T follicular helper cell (primary cell): ENCODE data around the gene CFAP58.

ENCODE experiments used
- DNase-seq: peaks from one replicate; pipeline ENCODE4 v3.0.0-alpha.2; 2020; ENCODE audit warnings: low read depth

Gene CFAP58

DNA sequence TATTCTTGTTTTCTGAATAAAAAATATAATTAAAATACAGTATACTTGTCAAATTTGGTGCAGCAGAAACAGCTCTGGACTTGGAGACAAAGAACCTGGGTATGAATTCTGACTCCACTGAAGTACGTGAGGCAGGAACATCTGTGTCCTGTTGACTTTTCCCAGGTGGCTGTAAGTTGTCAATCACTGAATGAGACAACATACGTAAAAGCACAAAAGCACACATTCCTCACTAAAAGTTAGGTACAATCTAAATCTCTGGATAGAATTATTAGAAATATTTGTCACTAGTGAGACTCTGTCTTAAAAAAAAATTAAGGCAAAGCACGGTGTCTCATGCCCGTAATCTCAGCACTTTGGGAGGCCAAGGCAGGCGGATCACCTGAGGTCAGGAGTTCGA, 18.1 kb downstream of the CFAP58 start:
- DNase-seq = no peak

DNA sequence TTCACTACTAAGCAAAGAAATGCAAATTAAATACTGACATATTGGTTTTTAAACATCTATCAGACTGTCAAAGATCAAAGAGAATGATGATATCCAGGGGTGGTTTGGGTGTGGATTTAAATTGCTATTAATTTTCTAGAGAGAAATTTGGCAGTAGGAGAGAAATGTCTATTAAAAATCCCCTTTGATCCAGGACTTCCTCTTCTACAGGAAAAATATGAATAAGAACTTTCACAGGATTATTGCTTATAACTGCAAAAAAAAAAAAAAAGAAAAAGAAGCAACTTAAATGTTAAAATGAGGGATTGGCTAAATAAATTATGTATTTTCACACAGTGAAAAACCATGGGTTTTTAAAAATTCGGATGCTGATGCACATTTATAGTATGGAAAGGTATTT, 21.0 kb downstream of the CFAP58 start:
- no peak for DNase-seq

DNA sequence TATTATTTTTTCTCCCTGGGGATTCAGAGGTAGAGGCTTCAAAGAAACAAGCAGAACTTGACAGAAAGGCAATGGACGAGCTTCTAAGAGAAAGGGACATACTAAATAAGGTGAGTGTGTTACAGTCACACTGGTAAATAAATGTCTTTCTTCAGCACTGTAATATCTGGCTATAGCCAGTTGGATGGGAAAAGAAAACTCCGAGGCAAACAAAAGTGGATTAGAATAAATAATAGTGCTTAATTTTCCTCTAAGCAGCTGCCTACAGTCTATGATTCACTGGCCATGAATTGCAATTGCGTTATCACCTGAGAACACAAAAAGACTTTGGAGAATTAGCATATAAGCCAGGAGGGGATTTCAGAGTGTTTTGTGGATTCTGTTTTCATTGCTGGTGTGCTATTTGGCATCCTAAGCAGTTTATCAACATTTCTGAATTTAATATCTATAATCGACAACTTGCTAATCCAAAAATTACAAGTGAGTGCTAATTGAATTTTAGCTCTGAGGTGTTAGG, 23.2 kb downstream of the CFAP58 start:
- DNase-seq = no peak

DNA sequence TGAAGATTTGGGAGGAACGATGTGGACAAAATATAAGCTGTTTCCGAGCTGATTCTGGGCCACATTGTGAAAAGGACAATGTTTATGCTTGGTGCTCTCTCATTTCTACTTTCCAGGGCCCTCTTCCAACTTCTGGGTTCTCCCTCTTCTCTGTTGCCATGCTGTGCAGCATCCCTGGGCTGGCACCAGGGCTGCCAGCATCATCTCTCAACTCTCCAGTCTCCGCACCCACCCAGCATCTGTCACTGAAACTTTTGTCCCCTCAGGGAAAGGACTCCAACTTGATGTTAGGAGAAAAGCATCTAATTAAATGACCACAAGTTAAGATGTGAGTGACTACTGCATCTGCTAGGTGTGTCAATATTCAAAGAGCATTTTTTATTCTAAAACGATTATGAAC, 26.7 kb downstream of the CFAP58 start:
- no peak for DNase-seq

DNA sequence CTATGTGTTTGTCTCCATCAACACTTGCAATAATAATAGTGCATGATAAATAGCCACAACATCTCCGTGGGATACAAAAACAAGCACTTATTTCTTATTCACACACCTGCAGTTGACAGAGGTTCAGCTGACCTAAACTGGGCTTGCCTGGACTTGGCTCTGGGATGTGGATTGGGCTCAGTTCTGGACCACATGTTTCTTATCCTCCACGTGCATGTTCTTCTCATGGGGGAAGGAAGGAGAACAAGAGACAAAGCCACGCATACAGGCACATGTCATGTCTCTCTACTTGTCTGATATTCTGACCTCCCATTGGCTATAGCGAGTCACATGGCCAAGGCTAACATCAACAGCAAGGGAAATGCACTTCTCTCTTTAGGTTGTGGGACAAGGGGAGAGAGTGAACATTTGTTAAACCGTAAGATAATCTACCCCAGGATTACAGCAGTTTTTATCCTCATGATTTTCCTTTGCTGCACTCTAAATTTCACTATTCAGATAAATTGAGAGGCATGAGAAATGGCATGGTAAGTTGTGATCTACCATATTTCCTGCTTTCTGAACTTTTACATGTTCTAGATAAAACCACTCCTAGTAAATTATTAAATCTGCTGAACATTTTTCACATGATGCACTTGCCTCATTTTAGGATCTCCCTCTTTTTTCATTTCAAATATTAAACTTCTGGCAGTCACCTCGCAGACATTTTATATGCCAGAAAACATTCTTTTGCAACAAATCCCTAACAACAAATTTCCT, 33.7 kb downstream of the CFAP58 start:
- no peak for DNase-seq

DNA sequence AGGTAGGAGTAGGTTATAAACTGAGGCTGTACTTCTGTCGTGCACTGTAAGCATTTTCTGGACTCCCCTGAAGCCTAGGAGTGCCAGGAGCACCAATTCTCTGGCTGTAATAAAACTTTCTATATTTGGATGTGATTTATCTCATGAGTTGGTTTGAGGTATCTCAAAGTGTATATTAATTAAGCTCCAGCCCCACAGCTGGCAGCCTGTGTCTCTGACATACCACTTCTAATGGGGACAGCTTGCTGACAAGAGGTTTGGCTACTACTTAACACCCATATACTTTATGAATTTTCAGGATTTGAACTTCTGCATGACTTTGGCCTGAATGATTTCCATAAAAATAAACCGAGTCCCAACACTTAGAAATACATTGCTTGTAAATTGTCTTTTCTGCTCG, 35.2 kb downstream of the CFAP58 start:
- DNase-seq = no peak

DNA sequence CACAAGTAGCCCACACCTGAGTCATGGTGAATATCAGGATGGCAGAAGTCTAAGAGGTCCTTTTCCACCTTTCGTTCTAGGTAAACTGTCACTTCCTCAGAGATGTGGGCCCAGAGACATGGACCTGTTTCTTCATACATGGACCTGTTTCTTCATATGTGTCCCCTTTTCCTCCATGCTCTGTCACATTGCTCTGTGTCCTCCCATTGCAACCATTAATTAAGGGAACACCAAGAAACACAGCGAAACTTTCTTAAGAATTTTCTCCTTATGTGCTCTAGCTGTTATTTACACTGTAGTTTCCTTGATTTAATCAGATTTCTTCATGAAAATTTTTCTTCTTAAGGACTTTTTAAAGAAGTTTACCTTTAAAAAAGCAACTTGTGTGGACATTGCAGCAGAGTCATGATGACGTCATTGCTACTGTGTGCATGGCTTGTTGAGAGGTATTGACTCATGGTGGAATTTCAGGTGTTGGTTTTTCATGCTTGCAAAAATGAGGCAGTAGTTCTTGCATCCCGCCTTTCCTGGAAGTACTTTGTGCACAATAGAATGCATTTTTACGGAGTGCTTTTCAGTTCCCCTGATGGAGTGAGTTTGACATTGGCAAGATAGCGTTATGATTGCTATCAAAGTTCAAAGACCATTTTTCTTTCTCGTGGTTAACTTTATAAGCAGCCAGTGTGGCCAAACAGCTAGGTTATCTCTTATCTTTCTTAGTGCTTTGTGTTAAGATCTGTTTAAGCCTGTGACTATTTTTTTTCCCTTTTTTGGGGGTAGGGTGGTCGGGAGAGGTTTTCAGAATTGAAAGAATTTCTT, 37.7 kb downstream of the CFAP58 start:
- no peak for DNase-seq

DNA sequence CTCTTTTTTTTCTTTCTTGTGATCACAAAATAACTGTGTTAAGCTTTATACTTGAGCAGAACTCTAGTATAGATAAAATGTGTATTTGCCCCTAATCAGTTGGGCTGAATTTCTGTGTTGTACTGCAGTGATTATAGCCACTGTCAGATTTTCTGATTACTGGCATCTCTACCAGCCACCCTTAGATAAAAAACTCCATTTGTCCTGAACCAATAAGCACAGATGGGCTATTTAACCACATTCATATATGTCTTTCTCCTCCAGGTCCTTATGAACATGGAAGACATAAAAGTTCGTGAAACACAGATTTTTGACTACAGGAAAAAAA, 38.3 kb downstream of the CFAP58 start:
- no peak for DNase-seq

DNA sequence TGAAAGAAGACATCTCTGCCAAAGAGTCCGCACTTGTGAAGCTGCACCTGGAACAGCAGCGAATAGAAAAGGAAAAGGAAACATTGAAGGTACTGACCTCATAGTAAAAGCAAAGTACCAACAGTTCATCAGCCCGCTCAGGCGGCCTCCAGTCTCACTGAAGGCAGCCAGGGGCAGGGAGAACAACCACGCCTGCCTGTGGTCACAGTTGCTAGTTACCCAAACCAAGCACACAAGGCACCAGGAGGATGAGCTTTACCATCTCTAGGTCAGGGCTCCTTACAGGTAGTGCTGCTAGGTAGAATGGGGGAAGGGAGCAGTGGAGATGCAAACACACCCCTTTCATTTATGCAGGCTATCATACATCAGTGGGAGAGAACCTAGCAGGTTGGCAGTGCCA, 39.8 kb downstream of the CFAP58 start:
- DNase-seq = no peak

DNA sequence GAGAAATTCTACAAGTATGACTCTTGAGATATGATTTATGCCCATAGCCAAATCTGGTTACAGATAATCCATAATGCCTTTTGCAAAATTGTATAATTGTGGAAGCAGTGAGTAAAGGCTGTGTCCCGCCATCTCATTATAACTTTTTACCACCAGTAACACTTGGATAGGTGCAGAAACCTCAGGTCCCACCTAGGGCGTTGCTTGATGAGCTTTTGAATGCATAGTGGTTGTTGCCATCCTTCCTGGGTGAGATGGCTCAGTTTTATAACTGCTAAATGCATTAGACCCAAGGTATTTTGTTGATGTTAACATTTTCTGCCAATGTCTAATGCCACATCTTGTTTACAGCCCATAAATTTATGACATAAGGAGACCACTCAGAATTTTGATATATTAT, 42.9 kb downstream of the CFAP58 start:
- no peak for DNase-seq

DNA sequence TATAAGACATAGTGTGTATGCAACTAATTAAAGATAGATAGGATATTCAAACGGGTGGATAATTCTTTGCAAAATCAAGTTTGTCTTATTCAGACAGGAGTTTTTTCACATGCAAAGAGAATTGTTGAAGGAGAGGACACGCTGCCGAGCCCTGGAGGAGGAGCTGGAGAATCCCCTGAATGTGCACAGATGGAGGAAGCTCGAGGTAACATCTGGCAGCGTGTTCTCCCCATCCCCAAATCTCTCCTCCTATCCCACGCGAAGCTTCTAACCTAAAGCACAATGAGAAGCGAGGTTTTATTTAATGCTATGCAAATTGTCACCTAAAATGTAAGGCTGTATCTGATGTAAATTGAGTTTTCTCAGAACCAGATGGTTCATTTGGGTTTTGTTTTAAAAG, 50.0 kb downstream of the CFAP58 start:
- DNase-seq = no peak

DNA sequence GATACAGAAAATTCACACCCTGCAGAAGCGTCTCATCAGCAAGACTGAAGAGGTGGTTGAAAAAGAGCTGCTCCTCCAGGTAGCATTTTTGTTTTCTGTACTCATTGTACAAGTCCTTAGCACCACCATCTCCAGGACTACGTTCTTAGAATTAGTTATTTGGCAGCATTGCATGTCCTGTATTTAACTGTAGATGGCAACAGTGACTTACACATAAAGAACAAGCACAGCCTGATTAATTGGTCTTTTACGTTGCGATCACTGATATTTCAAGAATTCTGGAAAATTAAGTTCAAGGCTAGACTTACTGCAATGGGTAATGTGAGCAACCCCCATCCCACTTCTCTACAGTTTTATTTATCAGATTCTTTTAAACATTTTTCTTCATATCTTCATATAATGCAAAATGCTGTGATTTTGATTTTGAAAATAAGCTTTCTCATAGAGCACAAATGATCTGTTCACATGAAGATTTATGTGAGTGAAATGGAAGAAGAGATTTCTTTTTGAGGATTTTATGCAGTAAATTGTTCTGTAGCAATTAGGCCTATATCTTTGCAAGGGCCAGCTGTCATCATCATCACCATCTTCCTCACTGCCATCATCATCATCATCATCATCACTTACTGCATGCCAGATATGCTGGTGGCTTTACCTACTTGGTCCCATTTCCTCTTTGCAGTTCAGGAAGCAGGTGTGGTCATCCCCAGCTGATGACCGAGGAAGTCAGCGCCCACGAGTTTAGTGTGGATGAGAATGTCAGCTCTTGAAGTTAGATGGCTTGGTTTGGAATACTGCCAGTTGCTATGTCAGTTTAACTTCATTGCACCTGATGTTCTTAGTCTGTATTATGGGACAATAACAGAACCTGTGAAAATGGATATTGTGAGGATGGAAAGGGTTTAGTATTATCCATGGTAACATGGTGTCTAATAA, 53.4 kb downstream of the CFAP58 start:
- no peak for DNase-seq

DNA sequence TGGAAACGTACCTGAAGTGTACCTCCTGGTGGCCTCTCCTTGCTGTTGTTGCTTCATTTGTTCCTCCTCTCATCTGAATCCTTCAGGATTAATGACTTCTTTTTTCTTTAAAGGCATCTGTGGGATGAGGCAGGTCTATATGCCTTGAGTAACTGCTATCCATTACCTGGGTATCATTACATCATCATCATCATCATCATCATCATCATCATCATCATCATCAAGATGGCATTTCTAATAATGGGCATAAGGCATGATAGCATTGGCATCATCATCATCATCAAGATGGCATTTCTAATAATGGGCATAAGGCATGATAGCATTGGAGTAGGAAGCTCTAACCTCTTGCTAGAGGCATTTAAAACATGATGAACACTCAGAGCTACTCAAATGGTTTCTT, 59.9 kb downstream of the CFAP58 start:
- DNase-seq = no peak

DNA sequence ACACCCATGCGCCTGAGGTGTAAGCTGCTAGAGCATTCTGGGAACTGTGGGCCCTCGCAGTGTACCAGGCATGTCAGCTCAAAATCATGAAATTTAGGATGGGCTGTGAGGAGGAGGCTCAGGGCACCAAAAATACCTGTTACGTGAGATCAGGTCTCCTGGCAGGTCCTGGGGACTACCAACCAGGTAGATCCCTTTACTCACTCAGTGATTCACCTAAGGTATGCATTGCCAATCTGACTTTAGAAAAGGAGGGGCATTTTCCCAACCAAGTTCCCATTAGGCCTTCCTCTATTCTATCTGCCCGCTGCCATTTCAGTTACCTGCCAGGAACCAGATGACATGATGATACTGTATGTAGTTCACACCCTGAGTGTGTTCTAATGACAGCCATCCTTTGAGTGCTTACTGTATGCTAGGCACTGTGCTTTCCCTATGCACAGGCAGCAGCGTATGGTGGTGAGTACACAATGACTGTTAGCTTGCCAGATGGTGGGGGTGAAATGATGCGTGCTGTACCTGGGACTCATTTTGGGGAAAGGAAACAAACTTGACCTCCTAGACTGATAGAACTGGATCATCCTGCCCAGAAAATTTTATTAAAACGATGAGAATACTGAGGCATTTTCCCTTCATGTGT, 62.0 kb downstream of the CFAP58 start:
- DNase-seq = no peak

DNA sequence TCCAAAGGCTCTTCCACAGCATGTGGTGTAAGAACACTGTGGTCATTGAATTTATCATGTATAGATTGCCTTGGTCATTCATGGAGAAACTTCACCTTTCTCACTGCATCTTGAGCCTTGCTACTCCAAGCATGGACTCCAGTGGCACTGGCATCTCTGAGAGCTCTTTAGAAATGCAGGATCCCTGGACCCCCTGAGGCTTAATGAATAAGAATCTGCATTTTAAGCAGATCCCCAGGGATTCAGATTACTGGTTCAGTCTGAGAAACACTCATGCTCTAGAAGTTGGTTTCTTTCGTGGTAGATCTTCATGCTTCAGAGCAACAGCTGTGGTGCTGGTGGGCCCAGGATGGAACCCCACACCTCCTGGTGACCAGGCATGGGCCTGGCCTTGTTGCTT, 63.2 kb downstream of the CFAP58 start:
- no peak for DNase-seq

DNA sequence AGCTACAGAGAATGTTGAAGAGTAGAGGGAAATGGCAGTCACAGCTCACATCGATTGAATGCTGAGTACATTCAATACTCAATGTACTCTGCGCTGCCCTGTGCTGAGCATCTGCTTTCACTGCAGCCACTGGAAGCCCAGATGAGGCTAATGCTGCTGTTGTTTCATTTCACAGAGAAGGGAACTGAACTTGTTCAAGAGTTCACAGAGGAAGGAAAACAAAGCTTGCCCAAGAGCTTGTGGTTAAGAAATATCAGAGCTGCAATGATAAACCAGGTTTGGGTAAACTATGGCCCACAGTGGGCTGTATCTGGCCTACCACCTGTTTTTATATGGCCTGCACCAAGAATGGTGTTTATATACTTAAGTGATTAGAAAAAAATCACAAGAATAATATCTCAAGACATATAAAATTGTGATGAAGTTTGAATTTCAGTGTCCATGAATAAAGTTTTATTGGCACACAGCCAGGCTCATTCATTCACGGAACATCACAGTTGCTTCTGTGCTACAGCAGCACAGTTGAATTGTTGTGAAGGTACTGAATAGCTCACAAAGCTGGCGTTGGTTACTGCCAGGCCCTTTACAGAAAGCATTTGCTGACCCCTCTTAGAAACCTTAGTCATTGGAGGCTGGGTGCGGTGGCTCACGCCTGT, 64.1 kb downstream of the CFAP58 start:
- no peak for DNase-seq

DNA sequence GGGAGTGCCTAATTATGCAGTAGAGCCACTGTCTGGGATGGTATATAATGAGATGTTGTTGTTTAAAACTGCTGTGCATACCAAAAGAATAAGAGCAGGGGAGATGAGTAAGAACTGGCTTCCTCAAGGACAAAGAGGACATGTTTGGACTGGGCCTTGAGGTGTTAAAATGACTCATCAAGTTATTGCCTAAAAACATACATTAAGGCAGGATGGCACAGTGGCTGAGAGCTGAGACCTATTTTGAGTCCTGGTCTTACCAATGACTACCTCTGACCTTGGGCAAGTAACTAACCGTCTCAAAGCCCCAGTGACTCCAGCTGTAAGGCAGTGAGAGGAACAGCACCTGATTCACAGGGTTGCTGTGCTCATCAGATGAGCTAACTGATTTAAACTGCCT, 71.1 kb downstream of the CFAP58 start:
- no peak for DNase-seq

DNA sequence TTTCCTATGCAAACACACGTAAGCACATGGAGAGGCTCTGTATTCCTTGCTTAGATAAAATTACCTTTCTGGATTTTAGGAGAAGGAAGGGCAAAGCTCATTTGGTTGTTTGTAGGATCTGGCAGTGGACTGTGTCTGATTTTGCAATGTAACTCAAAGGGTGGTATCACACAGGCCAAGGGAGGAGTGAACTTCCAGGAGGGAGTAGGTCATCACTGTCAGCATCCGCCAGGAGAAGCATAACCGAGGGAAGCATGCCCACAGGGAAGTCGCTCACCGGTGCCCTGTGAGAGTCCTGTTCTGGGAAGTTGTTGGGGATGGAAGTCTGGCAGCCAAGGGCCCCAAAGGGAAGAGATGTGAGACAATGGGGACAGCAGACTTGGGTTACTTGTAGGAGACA, 74.4 kb downstream of the CFAP58 start:
- no peak for DNase-seq

DNA sequence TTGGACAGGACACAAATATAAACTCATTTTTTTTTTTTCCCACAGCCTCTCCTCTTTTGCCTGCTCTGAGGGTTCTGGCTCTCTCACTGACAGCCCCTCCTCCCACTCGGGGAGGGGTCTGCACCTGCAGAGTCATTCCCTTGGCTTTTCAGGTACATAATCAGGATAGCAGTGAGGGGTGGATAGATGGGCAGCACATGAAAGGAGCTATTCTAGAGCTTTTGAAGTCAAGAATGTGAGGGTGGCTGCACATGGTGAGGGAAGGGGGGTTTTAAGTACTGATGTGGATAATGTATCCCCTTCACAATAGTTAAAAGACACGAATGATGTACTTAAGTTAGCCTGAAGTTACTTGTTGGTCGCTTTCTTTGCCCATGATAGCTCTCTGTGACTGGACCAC, 76.2 kb downstream of the CFAP58 start:
- DNase-seq = no peak

DNA sequence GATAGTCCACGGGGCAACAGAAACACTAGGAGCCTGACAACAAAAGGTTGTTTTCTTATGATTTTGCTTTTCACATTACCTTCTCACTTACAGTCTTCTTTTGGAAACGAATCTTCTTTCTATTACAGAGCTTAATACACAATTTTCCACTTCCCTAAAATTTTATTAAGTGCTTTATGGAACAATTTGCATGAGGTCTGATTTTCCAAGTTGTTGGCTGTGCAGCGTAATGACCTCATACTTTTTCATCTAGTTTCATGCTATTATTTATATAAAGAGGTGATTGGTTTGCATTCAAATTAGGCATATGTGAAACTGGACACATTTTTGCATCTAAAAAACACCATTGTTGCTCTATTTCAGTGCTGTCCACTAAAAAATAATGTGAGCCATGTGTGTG, 76.7 kb downstream of the CFAP58 start:
- no peak for DNase-seq

DNA sequence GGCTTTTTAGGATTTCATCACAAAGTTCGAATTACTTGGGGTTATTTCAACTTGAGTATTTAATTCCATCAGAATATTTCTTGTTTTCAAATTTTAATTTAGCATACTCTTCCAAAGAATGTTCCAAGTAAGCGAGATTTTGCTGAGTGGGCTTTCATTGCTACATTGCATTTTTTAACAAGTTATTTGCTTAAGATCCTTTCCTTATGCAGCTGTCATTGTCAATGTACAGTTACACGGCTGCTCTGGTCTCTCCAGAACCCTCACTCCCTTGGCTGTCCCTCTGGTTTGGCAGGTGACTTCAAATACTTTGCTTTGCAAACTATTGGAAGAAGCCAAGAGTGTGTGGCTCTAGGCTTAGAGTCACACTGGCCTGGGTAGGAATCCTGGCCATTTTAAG, 80.0 kb downstream of the CFAP58 start:
- DNase-seq = no peak
